AG04450 (cell line): ENCODE results near the gene PRPF19. TPM values are rescaled to one million over a fixed set of nuclear protein-coding genes. Genes with fewer than 3 reads are reported as not detected.
"Not testable (repeated sequence)": the region's sequence is repeated elsewhere in the genome, so short reads cannot be mapped to it uniquely, and the experiment has no call there.

Experiments
- CTCF ChIA-PET: fragments of 300-600, 350-600 bp; formaldehyde crosslinking; extraction: SDS; loops from one replicate; lab custom pipeline; 2022; ENCODE audit warnings: antibody characterized with exemption, inconsistent platforms; lab: Charles Lee
- POLR2A ChIA-PET: fragments of 350-600 bp; formaldehyde crosslinking; extraction: SDS; loops from one replicate; lab custom pipeline; 2021; ENCODE audit warnings: antibody characterized with exemption, inconsistent platforms; lab: Yijun Ruan, JAX
- DNase-seq: peaks from one replicate; pipeline ENCODE4 v3.0.0-alpha.2; 2011; ENCODE audit warnings: low read depth, low spot score
- H3K27ac ChIP-seq: one replicate; pipeline ENCODE4 v1.5.1; 2012; ENCODE audit warnings: low read depth, low read length, control low read depth
- H3K27me3 ChIP-seq: one replicate; pipeline ENCODE4 v1.6.0; 2012; ENCODE audit warnings: low read length; ENCODE audit not compliant: control insufficient read depth, insufficient read depth
- H3K4me3 ChIP-seq: 2 replicates; pipeline ENCODE4 v1.5.1; 2011; ENCODE audit warnings: mild to moderate bottlenecking, low read depth, low read length, control low read depth
- H3K9me3 ChIP-seq: 2 replicates; pipeline ENCODE4 v1.5.1; 2012; ENCODE audit warnings: low read length; ENCODE audit not compliant: control insufficient read depth, insufficient read depth
- CTCF ChIP-seq: IDR thresholded peaks from 2 replicates; pipeline ENCODE4 v1.5.1; 2011; ENCODE audit warnings: low read depth, low read length, control low read depth, inconsistent platforms
- polyA plus RNA-seq: library from polyadenylated mRNA; depleted of rRNA; stranded (reverse); fragments of >200 nt; gene quantifications from 2 replicates; pipeline ENCODE4 v1.2.3, GENCODE V29; 2011

PRPF19 gene
- polyA plus RNA-seq, 1 experiment = 25.1 TPM

DNA sequence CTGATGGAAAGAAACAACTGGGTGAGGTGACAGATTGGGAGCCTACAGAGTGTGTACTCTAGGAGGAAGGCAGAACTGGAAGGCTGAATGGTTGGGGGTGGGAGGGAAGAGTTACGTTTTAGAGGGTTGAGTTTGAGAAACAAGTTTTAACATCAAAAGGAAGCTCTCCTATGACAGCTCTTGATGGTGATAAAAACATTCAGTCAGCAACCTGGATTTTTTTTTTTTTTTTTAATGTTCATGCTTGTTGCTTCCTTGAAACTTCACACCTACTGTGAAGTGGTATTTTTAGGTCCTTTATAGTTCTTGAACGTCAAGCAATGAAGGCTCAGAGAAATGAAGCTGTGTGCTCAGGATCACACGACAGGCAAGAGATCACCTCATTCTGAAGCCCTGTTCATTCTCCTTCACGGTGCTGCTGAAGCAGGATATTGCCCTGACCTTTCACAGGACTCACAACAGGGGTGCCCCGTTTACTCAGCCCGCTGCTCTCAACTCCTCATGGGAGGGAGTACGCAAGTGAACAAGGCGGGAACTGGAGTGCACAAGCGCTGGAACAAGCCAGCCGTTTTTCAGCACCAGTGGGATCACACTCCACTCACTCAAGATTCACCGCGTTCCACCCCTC, 6.0 kb upstream of the PRPF19 start:
- Histone ChIP-seq H3K27me3 (peaks cover 5% of the 10 kb centered on the region), H3K4me3 (no peak overlapping the region), H3K27ac (no peak overlapping the region), H3K9me3 (no peaks in the 10 kb centered on the region; the same call in 1 of the 2 replicates)
- no peak for TF ChIP-seq CTCF
- POLR2A ChIA-PET = no interaction called here
- DNase-seq = no peak
- CTCF ChIA-PET = interaction anchor here (0.7 to 4.7 kb wide), 4 partner anchors 13 to 81 kb away, joined by 4 to 35 read pairs (median 11); no protein-coding TSS in a partner anchor

GRCh38 chr11:60910711-60911380, 4.5 kb upstream of the PRPF19 start:
- no peak for DNase-seq
- no peaks in the 10 kb centered on the region; the same call in 1 of the 2 replicates for H3K9me3 ChIP-seq
- H3K4me3 ChIP-seq = no peak overlapping the region
- ChIA-PET CTCF (interaction anchor here (0.7 kb wide), 1 partner anchor 12 kb away, joined by 5 read pairs; no protein-coding TSS in a partner anchor), POLR2A (no interaction called here)
- no peak for TF ChIP-seq CTCF
- peaks cover 5% of the 10 kb centered on the region for H3K27me3 ChIP-seq
- no peak overlapping the region for H3K27ac ChIP-seq

DNA sequence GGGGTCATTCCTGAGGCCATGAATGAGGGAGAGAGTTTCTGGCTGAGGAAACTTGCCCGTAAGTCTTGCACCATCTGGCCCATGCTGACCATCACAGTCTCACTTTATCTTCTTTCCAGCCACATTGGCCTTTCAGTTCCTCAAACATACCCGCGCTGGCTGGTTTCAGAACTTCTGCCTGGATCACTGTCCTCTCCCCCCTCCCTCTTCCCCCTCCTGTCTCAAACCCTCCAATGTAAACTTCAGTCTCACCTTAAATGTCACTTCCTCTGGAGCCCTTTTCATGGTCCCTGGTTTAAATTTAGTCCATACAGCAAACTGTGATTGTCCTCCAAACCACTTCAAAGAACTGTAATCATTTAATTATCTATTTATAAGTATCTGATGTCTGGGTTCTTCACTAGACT, 3.9 kb upstream of the PRPF19 start:
- TF ChIP-seq CTCF = no peak
- CTCF ChIA-PET = no interaction called here
- H3K4me3 ChIP-seq = no peak overlapping the region
- H3K27ac ChIP-seq = no peak overlapping the region
- no peaks in the 10 kb centered on the region; the same call in 1 of the 2 replicates for H3K9me3 ChIP-seq
- POLR2A ChIA-PET = no interaction called here
- H3K27me3 ChIP-seq = peaks cover 5% of the 10 kb centered on the region
- DNase-seq = no peak

DNA sequence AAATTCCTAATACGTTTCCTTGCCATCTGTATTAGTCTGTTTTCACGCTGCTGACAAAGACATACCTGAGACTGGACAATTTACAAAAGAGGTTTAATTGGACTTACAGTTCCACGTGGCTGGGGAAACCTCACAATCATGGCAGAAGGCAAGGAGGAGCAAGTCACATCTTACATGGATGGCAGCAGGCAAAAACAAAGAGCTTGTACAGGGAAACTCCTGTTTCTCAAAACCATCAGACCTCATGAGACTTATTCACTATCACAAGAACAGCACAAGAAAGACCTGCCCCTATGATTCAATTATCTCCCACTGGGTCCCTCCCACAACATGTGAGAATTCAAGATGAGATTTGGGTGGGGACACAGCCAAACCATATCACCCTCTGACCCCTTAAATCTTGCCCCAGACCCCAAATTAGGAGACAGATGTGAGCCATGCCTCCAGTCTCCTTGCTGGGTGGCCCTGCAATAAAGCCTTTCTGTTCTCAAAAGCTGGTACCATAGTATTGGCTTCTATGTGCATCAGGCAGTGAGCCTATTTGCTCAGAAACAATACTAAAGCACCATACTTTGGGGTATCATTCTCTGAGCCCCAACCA, 3.4 kb upstream of the PRPF19 start:
- DNase-seq, H3K27ac ChIP-seq, H3K4me3 ChIP-seq, H3K27me3 ChIP-seq, H3K9me3 ChIP-seq, POLR2A ChIA-PET: not testable (repeated sequence)
- CTCF ChIA-PET = interaction anchor here (2.7 kb wide), 1 partner anchor 10 kb away, joined by 17 read pairs; no protein-coding TSS in a partner anchor

GRCh38 chr11:60908803-60909202, 2.4 kb upstream of the PRPF19 start:
- ChIA-PET CTCF (interaction anchor here (2.7 kb wide), 1 partner anchor 9 kb away, joined by 17 read pairs; no protein-coding TSS in a partner anchor), POLR2A (no interaction called here)
- Histone ChIP-seq H3K27ac (no peak overlapping the region), H3K4me3 (no peak overlapping the region), H3K27me3 (peaks cover 5% of the 10 kb centered on the region), H3K9me3 (no peaks in the 10 kb centered on the region; the same call in 1 of the 2 replicates)
- DNase-seq = no peak
- TF ChIP-seq CTCF = no peak
